HG03558 (cell line): ENCODE results near the gene HPCA.

ENCODE experiments used
- ATAC-seq: cut with Tn5 transposase; IDR thresholded peaks from one replicate; pipeline ENCODE4 v1.9.1; 2021; ENCODE audit warnings: moderate number of reproducible peaks; ENCODE audit not compliant: unreplicated experiment; ENCODE audit errors: extremely low read depth

Gene HPCA

DNA sequence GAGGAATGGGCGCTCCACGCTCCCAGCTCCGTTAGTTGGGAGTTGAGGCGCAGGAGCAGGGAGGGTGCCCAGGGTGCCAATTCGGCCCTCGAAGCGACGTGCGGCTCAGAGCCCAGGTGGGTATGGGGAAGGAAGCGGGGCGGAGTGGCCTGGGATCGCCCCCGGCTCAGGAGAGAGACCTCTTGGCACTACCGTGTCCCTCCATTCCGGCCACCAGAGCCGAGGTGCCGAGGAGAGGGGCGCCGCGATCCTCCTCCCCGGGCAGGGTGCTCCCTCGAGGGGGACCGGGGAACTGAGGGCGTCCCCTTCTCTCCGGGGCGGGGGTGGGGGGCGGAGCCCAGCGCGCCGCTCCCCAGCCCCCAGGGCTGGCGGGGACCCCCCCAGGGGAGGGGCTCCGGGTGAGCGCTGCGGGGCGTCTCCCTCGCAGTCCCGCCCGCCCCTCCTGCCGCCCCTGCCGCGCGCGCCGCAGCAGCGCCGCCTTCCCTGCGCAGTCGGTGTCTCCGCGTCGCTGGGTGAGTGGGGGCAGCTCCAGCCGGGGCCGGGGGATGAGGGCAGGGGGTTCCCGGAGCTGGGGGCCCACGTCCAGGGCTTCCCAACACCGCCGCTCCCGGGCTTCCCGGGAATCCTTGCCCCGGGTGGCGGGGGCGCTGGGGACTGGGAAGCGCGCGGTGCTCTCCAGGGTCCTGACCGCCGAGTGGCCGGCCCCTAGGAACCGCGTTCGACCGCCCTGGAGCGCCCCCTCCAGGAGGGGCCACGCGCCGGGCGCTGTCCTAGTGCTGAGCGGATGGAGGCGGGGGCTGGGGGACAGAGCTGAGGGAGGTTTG, at the start of gene HPCA:
Gene HPCA (plus strand): TSS at position 488 of the 824 bp plus-strand sequence. CDS start 2,408 bp downstream, outside the sequence.
- ATAC-seq: no peak

DNA sequence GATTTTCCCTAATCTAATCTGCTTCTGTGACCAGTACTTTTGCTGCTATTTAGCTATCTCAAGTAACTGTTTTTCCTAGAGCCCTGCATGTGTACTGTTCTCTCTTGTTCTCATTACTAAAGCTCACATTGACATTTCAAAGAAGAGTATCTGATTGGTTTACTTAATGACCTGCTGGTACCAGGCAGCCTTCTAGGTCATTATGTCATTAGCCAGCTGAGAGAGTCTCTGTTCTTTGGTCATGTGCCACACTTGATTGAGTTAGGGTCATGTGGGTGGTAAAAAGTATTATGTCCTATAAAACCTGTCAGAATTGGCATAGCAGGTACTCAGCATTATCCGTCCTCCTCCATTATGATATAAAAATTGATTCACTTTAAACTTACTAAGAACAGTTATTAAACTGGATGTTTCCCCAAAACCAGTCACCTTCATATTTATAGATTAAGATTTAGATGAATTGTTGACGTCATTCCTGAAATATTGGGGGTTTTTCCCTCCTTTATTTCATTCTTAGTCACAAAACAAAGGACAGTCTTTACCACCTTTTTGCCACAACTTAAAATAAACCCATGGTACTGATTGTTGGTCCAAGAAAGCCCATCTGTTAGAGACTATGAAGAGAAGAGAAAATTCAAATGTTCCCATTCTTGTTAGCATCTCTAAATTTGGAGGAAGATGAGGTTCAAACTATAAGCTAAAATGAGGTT, 37.8 kb upstream of the HPCA start:
- ATAC-seq: no peak

DNA sequence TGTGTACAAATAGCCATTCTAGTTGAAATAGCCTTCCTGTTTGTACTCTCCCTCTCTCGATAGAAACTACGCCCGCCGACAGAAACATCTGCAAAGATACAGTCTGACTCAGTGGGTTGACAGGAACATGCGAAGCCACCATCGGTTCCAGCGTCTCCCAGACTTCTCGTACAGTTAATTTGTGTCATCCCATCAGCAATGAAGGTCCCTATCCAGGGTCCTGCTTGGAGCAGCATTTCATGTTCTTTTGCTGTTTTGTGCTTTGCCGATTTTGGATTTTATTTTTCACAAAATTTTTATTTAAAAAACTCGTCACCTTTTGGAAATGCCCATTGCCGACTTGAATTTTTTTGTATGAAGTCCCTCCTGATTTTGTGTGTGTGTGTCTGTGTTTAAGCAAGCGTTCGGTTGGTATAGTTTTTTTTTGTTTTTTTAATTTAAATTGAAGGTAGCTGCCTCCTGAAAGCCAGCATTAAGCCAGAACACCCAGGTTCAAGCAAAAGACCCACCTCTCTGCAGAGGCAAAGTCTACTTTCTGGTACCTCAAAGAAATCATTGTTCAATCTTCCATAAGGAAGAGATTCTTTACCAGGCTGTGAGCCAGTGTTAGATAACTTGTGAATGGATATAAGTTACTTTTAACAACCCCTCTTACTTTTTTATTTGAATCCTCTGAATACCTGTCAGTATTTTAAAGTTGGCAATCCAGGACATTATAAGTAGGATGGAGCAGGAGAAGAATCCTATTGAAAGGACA, 30.3 kb upstream of the HPCA start:
- ATAC-seq: no peak

DNA sequence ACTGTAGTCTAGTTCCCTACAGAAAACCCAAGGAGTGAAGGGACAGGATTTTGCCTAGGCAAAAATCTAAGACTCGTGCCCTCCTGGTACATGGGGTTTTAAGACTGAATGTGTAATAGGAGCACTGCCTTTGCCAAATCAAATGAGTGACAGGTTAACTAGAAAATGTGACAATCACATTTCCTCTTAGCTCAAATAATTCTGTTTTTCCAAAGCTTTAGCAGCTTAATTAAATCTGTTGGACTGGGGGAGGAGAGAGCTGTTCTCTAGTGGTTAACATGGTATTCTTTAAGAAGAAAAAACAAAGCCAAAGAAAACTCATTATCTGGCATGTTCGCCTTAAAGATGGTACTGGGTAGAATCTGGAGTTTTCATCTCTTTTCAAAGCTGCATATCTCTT, 28.2 kb upstream of the HPCA start:
- no peak for ATAC-seq

DNA sequence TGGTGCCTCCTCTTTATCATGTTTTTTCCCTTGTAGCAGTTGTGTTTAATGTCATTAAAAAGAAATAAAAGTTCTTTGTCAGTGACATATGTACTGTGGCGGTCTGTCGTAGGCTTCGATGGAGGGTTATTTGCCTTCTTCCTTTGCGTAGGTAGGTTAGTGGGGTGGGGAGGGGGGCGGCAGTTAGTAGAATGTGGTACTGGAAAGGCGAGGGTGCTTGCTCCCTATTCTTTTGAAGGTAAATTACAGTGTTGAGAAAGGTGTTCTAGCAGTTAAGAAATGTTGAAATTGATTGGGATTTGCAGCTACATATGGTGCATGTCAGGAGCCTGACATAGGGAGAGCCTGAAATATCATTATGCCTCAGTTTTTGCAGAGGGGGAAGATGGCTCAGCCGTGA, 27.5 kb upstream of the HPCA start:
- ATAC-seq: no peak

DNA sequence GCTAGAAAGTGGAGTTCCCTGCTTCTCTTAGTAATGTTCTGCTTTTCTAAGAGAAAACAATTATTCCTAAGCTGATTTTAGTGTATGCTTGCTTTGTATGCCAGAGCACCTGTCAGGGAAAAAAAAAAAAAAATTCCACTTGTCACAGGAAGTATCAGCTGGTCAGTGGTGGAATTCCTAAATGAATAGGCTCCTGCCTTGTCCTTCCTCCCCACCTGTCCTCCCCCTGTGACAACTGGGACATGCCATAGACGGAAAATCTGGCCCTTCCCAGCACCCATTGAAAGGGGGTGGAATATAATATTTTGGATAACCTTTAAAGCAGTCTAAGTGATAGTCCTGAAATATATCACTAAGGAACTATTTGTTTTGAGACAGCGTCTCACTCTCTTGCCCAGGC, 26.4 kb upstream of the HPCA start:
- no peak for ATAC-seq

DNA sequence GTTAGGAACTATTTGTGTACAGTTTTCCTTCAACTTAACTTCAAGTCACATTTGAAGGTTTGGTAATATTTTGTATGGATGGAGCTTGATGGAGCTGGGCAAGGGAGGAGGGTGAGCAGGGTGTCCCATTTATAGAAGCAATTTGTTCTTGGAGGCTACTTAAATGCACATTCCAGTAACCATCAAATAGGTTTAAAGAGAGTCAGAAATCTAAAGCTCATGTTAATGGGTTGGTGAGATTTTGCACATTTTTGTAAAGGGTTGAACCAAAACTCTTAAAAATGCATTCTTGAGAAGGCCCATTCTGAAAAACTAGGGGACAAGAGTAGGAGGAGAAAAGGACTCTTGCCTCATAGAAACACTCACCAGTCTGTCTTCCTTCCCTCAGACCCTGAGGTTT, 25.7 kb upstream of the HPCA start:
- no peak for ATAC-seq

DNA sequence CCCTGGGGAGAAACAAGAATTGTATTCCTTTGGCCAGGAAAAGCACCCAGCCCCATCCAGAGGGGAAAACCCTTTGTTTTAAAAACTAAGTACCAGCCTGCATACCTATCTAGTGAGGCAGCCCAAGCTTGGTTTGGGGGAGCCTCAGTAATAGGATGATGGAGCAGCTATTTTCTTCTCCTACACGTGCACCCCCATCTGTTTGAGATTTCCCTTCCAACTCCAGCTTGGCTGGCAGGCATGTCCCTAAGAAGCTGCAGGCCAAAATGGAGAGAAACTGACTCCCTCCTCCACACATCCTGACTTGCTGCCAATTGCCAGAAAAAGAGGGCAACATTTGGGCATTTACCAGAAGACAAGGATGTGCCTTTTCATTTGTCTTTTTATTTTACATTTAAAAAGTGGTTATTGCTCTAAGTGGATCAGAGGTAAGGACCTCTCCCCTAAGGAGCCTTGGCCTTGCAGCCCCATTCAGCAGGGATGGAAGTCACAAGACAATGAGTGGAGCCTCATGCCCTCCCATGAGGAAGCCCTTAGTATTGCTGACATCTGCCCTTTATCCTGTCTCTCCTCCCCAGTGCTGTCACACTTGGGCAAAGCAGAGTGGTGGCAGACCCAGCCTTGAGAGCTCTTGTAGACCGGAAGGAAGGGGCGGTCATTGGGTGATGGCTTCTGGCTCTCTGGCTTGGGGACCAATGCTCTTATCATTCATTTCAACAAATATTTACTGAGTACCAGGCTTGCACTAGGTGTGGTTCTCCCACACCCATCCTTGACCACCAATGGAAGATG, 24.2 kb upstream of the HPCA start:
- ATAC-seq: no peak

DNA sequence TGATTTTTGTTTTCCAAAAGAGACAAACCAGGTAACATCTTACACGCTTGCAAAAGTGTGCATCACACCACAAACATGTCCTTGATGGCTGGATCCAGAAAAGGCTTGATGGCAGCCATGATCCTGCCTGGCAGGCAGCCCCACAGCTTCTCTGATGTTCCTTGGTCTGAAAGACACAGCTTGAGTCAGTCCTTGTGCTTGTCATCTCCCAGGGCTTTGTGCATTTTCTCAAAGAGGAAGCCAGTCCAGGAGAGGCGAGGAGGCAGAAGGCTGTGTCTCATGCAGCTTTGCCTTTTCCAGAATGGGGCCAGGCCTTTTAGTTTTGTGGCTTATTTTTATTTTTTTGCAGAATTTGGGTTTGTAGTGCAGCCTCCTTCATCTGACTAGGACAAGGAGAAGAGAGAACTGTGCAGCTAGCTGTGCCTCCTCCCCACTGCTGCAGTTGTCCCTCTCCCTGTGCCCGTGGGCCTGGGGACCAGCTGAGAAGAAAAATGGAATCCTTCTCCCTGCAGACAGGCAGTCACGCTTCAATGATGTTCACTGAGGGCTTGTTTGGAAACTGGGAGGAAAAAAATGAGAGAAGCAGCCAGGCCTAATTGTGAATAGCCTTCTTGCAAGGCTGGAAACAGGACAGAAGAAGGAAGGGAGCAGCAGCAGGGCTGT, 22.9 kb upstream of the HPCA start:
- ATAC-seq: no peak

DNA sequence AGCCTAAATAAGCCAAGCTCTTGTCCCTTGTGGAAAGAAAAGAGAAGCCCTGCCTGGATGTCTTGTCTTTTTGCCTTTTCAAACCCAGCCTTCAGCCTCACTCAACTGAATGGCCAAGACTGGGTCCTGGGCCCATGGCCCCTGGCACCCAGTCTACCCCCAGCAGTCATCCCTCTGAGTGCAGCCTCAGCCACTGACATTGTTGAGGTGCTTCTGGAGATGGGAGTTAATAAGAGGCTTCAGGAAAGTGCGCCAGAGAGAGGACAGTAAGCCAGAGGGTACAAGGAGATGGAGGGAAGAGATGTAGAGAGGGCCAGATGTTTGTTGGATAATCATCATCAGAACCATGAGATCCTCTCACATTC, 22.4 kb upstream of the HPCA start:
- ATAC-seq: no peak

DNA sequence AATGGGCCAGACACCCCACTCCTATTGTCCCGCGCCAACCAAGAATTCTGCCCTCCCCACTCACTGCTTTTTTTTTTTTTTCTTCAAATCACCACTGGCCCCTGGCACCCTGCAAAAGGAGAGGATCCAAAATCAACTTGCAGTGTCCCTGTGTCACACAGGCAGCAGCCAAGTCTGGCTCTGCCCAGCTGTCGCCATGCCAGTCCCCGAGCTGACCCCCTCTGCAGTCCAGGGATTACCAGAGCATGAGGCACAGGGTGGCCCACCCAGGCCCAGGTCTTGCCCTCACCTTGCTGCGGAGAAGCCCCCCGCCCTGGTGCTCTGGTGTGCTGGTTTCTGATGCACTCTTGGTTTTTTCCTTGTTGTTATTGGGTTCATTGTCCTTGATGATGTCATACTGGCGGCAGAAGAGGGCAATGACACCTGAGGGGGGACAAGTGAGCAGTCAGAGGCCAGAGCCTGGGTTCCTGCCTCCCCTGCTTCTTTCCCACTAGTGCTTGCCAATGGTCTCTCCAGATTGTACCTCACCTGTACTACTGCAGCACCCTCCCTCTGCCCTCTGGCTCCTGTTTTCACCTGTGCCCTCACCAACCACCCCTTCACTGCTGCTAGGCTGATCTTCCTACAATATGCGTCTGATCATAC, 21.8 kb upstream of the HPCA start:
- no peak for ATAC-seq

DNA sequence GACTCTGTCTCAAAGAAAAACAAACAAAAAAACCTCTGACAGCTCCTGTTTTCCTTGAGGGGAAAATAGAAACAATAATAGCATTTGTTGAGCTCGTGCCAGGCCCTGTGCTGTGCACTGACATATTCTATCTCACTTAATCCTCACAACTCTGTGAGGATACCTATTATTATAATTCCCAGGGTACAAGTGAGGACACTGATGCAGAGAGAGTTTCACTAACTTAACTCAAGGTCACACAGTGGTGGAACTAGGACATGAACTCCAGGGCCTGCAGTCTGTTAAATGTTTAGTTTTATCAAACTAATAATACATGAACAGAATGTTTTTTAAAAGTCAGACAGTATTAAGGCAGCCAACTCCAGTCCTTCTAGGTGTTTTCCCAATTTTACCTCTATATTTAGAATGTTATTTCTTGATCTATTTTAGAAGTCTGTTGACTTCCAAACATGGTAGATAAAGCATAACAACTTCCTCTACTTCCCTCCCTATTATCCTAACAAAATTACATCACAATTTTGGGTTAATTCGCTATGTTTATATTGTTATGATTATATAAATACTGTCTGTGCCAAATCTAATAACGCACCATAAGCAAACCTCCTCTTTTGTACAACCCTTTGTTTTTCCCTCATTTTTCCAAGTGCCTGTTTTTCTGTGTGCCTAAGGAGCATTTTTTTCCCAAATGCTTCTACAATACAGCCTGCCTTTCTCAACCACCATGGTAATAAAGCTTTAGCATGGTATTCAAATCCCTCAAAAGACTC, 20.5 kb upstream of the HPCA start:
- ATAC-seq: no peak

DNA sequence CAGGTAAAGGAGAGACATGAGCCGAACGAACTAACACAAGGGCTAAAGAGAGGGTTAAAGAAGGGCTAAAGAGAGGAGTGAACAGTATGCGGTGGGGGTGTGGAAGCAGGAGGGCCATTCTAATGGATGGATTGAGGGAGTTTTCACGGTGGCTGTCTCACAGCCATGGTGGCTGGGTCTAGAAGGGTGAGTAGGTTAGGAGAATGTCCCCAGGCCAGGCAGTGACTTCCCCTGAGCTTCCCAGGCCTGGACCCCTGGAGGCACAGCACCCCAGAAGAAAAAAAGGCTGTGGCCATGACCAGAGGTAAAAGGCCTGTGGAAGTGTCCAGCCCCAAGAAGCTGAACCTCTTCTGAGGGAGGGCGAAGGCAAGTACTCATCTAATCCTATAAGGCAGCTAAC, 19.1 kb upstream of the HPCA start:
- no peak for ATAC-seq

DNA sequence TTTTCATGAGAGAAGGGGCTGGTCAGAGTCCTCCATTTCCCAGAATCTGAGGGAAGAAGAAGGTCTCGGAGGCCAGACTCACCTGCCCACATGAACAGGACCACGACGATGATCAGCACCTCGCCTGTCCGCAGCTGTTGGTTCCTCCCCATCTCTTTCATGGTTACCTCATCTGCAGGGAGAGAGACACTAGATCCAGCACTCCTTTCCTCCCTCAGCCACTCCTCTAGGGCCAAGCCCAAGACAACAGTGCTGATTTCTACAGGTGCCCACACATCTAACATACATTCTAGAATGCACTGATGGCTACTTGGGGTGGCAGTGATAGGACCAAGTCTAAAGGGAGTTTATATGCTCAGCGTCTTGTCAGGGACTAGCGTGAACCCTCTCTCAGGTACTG, 18.6 kb upstream of the HPCA start:
- ATAC-seq: no peak

DNA sequence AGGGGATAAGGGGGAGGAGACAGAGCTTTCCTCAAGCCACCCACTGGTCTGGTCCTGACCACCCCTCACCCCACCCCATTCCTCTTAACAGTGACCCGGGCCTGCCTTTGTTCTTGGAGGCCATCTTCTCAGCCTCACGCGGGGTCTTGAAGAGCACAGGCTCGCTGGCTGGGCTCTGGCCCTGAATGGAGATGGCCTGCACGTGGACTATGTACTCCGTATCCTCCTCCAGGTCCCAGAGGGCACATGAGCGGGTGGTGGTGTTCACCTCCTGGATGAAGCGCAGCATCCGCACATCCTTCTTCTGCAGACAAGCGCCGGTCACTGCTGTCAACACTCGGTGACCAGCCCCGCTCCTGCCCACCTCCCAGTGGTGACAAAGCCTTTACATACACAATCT, 18.2 kb upstream of the HPCA start:
- no peak for ATAC-seq

DNA sequence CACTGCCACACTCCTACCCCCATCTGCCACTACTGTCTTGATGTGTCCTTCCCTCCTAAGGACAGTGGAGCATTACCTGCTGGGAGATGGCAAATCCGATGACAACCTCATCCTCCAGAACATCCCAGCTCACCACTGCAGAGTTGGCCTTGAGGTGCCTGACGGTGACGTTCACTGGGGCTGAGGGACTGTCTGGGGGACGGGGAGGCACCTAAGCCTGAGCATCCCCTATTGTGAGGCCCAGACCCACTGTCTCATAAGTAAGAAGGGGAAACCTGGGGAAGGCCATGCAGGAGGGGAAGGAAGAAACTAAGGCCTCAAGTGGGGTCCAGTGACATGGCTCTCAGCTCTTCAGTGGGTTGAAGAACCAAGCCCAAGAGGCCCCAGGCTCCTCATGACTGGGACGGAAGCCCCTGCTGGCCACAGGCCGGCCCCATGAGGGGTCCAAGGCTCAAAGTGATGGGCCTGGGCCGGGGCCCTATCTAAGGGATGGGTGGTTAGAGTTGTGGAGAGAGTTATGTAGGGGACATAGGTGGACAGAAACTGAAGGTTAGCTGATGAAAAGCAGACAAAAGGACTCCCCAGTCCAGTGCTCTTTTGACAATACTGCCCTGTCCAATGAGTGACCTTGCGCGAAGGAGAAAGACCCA, 17.4 kb upstream of the HPCA start:
- no peak for ATAC-seq

DNA sequence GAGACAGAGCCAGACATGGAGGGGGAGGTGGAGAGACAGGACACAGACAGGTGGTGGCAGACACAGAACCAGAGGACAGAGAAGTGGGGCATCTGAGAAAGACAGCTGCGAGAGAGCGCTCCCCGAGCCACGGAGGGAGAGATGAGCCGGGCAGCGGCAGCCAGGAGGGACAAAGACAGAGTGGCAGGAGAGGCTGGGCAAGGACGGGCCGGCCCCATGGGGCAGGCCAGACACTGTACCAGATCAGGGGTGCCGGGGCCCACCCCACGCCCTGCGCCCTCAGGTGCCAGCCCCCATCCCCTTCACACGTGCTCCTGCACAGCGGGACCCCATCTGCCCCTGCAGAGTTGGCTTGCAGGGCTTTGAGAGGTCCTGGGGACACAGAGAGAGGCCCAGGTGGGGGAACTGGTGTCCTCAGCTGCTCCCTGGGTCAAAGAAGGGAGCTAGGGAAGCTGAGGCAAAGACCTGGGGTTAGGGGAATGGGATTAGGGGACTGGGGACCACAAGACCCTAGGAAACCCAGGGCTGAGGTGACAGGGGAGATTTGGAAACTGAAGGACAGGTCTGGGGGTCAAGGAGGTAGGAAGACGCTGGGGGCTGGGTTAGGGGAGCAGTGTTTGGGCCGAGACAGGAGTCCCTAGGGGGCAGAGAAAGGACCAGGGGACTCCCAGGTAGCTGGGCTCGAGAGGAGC, 16.2 kb upstream of the HPCA start:
- ATAC-seq: no peak
